ENCODE data around the gene ENTR1.

Gene ENTR1

GRCh38 chr9:136378170-136379002, 32.0 kb downstream of the ENTR1 start:
- H3K4me3 ChIP-seq (ENCODE audit: low read depth, low read length) = no peak overlapping the region
- in situ Hi-C loops (cut with HindIII; ENCODE audit: low sequenced_read_pairs) = no loop called here
- TF ChIP-seq CTCF (IDR thresholded peaks at IDR 0.05; ENCODE audit: low read depth, low read length, missing control alignments) = no peak
- no peak for DNase-seq (ENCODE audit: low read depth)

DNA sequence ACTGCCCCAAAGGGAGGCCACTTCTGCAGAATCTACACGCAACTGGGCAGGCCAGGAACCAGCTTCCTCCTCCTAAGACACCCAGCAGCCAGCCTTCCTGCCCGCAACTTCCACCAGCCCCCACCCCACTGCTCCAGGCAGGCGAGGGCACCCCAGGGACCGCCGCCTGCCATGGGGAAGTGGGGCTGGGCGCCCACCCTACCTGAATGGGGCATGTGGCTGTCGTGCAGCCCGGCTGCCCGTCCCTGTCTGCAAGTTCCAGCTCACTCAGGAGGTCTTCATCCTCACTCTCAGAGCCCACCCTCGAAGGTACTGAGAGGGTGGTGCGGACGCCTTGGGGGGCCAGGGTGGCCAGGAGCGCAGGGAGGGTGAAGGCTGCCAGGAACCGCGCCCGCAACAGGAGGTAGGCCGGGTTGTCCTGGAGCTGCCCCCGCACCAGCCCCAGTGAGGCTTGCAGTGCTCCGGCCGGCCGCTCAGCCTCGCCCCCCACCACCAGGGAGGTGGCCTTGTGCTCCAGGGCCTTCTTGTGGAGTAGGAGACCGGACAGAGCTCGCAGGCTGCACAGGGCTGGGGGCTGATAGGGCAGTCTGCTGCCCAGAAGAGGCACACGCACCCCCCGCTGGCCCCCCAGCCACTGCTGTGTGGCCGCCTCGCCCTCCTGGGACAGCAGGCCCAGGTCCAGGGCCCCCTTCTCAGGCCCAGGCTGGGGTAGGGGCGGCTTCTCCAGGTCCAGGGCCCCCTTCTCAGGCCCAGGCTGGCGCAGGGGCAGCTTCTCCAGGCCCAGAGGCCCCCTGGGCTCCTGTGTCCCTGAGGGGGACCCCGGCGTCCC, 32.9 kb downstream of the ENTR1 start:
- no peak for DNase-seq (ENCODE audit: low read depth)
- in situ Hi-C loops (cut with HindIII; ENCODE audit: low sequenced_read_pairs) = no loop called here
- no peak overlapping the region for H3K4me3 ChIP-seq (ENCODE audit: low read depth, low read length)
- TF ChIP-seq CTCF (IDR thresholded peaks at IDR 0.05; ENCODE audit: low read depth, low read length, missing control alignments) = no peak

DNA sequence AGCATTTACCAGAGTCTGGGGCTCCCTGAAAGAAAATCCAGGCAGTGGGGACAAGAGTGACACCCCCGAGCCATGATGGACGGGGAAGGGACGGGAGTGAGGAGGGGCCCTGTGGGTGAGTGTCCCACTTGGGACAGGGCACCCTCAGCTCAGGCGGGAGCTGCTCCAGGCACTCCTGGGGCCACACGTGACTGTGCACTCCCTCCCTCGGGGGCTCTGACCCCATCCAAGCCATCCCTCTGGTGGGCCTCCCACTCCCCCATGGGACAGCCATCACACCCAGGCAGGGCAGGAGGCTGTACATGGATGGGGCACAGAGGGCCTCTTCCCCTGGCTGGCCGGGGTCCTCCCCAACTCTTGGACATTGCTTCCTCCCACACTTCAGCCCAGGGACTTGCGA, 34.0 kb downstream of the ENTR1 start:
- no peak for TF ChIP-seq CTCF (IDR thresholded peaks at IDR 0.05; ENCODE audit: low read depth, low read length, missing control alignments)
- in situ Hi-C loops (cut with HindIII; ENCODE audit: low sequenced_read_pairs) = no loop called here
- DNase-seq (ENCODE audit: low read depth) = no peak
- H3K4me3 ChIP-seq (ENCODE audit: low read depth, low read length) = no peak overlapping the region

DNA sequence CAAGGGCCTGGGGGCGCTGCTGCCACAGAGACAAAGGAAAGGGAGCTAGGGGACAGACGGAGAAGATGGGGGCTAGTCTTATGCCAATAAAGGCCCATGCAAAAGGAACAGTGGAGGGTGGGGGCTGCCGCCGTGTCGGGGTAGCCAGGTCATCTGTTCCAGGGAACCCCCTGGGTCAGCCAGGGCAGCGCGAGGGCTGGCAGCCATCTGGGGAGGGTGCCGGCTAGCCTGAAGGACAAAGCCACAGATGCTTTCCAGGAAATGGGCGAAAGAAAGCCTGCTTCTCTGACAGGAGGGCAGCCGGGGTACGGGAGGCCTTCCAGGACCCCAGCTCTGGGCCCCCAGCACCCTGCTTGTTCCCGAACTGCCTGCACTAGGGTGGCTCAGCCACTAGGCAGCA, 35.3 kb downstream of the ENTR1 start:
- no peak for TF ChIP-seq CTCF (IDR thresholded peaks at IDR 0.05; ENCODE audit: low read depth, low read length, missing control alignments)
- in situ Hi-C loops (cut with HindIII; ENCODE audit: low sequenced_read_pairs) = no loop called here
- H3K4me3 ChIP-seq (ENCODE audit: low read depth, low read length) = no peak overlapping the region
- DNase-seq (ENCODE audit: low read depth) = no peak

- in situ Hi-C loops (cut with HindIII; ENCODE audit: low sequenced_read_pairs) = no loop called here
- no peak for TF ChIP-seq CTCF (IDR thresholded peaks at IDR 0.05; ENCODE audit: low read depth, low read length, missing control alignments)
- DNase-seq (ENCODE audit: low read depth) = no peak
- H3K4me3 ChIP-seq (ENCODE audit: low read depth, low read length) = no peak overlapping the region
These were observed 36.2 kb downstream of the ENTR1 start for GRCh38 chr9:136374183-136374575.

DNA sequence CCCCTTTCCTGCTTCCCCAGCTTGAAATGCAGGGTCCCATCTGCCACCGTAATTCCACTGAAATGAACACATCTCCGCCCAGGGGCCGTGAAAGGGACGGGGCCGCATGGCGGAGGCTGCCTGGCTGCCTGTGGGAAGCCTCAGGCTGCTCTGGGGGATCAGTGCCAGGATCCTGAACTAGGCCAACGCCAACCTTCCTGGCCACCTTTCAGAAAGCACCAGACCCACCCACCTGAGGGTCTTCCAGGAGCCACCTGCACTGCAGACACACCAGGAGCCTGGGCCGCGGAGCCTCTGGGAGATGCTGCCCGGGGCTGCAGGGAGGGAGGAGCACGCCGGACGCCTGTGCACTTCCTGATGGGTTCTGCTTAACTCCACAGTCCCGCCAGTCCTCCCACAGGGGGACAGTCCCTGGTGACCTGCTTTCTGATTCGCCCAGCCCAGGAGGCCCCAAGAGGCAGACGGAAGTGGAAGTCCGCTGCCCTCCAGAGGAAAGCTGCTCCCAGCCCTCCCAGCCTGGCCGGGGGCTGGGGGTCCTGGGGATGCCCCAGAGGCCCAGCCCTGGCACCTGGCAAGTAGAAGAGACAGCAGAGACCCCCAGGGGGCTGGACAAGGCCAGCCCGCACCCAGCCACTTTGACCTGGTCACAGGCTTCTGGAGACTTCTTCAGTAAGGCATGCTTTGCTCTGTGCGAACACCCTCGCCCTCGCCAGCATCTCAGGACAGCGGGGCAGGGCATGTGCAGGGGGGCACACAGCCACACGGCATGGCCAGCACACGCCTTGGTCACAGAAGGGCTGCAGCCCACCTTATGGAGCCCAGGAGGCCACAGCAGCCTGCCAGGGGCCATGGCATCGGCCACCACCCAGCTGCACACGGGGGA, 36.9 kb downstream of the ENTR1 start, which contains the start of gene CARD9:
Gene CARD9, minus strand, starts transcription at position 370 of the 883 bp plus-strand sequence. CDS start 1,591 bp downstream, outside the sequence.
- no peak for DNase-seq (ENCODE audit: low read depth)
- in situ Hi-C loops (cut with HindIII; ENCODE audit: low sequenced_read_pairs) = no loop called here
- no peak for TF ChIP-seq CTCF (IDR thresholded peaks at IDR 0.05; ENCODE audit: low read depth, low read length, missing control alignments)
- no peak within 1 kb of the TSS for H3K4me3 ChIP-seq (ENCODE audit: low read depth, low read length)

Measured in astrocyte of the cerebellum (primary cell).